ENCODE measurements around the gene CERS6.
"Not testable (repeated sequence)": the region's sequence is repeated elsewhere in the genome, so short reads cannot be mapped to it uniquely, and the experiment has no call there.

CERS6 gene

GRCh38 chr2:168633200-168633599 lies 177.1 kb downstream of the CERS6 start:
- no peak for DNase-seq (ENCODE audit: low read depth in 2 of 2, low spot score in 1 of 2)

GRCh38 chr2:168633895-168634294 lies 177.8 kb downstream of the CERS6 start:
- DNase-seq (ENCODE audit: low read depth in 2 of 2, low spot score in 1 of 2): no peak

GRCh38 chr2:168635065-168635577 lies 179.0 kb downstream of the CERS6 start:
- DNase-seq (ENCODE audit: low read depth in 2 of 2, low spot score in 1 of 2): no peak

- no peak for DNase-seq (ENCODE audit: low read depth in 2 of 2, low spot score in 1 of 2)
These were observed 182.9 kb downstream of the CERS6 start for GRCh38 chr2:168639018-168639417.

GRCh38 chr2:168639441-168639898 lies 183.4 kb downstream of the CERS6 start:
- DNase-seq (ENCODE audit: low read depth in 2 of 2, low spot score in 1 of 2): no peak

GRCh38 chr2:168640039-168640438 lies 184.0 kb downstream of the CERS6 start:
- no peak for DNase-seq (ENCODE audit: low read depth in 2 of 2, low spot score in 1 of 2)

GRCh38 chr2:168641636-168642035 lies 185.6 kb downstream of the CERS6 start:
- DNase-seq (ENCODE audit: low read depth in 2 of 2, low spot score in 1 of 2): no peak

- no peak for DNase-seq (ENCODE audit: low read depth in 2 of 2, low spot score in 1 of 2)
These were observed 186.8 kb downstream of the CERS6 start for GRCh38 chr2:168642873-168643272.

- no peak for DNase-seq (ENCODE audit: low read depth in 2 of 2, low spot score in 1 of 2)
These were observed 187.9 kb downstream of the CERS6 start for GRCh38 chr2:168643979-168644378.

- DNase-seq (ENCODE audit: low read depth in 2 of 2, low spot score in 1 of 2): no peak
These were observed 189.7 kb downstream of the CERS6 start for GRCh38 chr2:168645696-168646338.

- no peak for DNase-seq (ENCODE audit: low read depth in 2 of 2, low spot score in 1 of 2)
These were observed 193.0 kb downstream of the CERS6 start for GRCh38 chr2:168649105-168649504.

- DNase-seq (ENCODE audit: low read depth in 2 of 2, low spot score in 1 of 2): no peak
These were observed 193.5 kb downstream of the CERS6 start for GRCh38 chr2:168649562-168649961.

- no peak for DNase-seq (ENCODE audit: low read depth in 2 of 2, low spot score in 1 of 2)
These were observed 194.1 kb downstream of the CERS6 start for GRCh38 chr2:168650139-168650538.

- no peak for DNase-seq (ENCODE audit: low read depth in 2 of 2, low spot score in 1 of 2)
These were observed 194.7 kb downstream of the CERS6 start for GRCh38 chr2:168650781-168651180.

GRCh38 chr2:168652997-168653921 lies 197.2 kb downstream of the CERS6 start:
- DNase-seq (ENCODE audit: low read depth in 2 of 2, low spot score in 1 of 2): no peak

- no peak for DNase-seq (ENCODE audit: low read depth in 2 of 2, low spot score in 1 of 2)
These were observed 198.6 kb downstream of the CERS6 start for GRCh38 chr2:168654705-168655104.

GRCh38 chr2:168655207-168655606 lies 199.1 kb downstream of the CERS6 start:
- DNase-seq (ENCODE audit: low read depth in 2 of 2, low spot score in 1 of 2): no peak

- DNase-seq (ENCODE audit: low read depth in 2 of 2, low spot score in 1 of 2): not testable (repeated sequence)
These were observed 201.3 kb downstream of the CERS6 start for GRCh38 chr2:168657378-168657777.

- DNase-seq (ENCODE audit: low read depth in 2 of 2, low spot score in 1 of 2): no peak
These were observed 202.6 kb downstream of the CERS6 start for GRCh38 chr2:168658706-168659105.

GRCh38 chr2:168660870-168661862 lies 205.1 kb downstream of the CERS6 start:
- no peak for DNase-seq (ENCODE audit: low read depth in 2 of 2, low spot score in 1 of 2)

GRCh38 chr2:168661863-168662256 lies 205.8 kb downstream of the CERS6 start:
- no peak for DNase-seq (ENCODE audit: low read depth in 2 of 2, low spot score in 1 of 2)

All from stimulated activated CD8-positive, alpha-beta memory T cell treated with anti-CD3 and anti-CD28 coated beads, Interleukin-4, amount 100 ng/mL, for 1 hour (primary cell).